Measurements from ENCODE around the gene PRPF31.
"Not testable (repeated sequence)": the region's sequence is repeated elsewhere in the genome, so short reads cannot be mapped to it uniquely, and the experiment has no call there.

The PRPF31 gene

DNA sequence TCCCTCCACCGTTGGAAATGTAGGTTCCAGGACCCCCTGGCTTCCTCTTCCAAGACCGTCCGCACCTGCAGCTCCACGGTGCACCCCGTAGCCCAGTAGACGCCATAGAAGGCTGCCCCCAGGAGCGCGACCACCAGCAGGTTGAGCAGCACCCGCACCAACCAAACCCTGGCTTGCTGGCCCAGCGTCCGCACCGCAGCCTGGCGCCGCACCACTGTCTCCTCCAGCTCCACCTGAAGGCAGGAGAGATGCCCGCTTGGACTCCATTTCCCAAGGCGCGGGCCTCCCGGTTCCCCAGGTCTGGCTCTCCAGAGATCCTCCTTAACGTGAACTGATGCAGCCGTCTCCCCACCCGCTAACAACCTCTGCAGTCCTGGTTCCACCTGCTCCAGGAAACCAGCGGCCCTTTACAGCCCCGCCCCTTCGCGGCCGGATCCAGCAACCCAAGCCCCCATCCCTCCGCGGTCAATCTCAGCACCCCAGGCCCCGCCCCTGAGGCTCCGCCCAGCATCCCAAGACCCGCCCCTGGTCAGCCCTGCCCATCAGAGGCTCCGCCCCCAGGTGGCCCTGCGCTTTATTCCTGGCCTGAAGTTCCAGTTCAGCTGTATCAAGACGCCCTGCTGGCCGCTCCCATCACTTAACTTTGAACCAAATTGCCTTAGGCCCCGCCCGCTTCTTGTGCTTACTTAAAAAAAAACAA is 49.0 kb downstream of the PRPF31 start:
- DNase-seq (ENCODE audit: low spot score), result peak; percentile 67

- DNase-seq (ENCODE audit: low spot score), result no peak
These were observed 49.7 kb downstream of the PRPF31 start for GRCh38 chr19:54165222-54165621.

DNA sequence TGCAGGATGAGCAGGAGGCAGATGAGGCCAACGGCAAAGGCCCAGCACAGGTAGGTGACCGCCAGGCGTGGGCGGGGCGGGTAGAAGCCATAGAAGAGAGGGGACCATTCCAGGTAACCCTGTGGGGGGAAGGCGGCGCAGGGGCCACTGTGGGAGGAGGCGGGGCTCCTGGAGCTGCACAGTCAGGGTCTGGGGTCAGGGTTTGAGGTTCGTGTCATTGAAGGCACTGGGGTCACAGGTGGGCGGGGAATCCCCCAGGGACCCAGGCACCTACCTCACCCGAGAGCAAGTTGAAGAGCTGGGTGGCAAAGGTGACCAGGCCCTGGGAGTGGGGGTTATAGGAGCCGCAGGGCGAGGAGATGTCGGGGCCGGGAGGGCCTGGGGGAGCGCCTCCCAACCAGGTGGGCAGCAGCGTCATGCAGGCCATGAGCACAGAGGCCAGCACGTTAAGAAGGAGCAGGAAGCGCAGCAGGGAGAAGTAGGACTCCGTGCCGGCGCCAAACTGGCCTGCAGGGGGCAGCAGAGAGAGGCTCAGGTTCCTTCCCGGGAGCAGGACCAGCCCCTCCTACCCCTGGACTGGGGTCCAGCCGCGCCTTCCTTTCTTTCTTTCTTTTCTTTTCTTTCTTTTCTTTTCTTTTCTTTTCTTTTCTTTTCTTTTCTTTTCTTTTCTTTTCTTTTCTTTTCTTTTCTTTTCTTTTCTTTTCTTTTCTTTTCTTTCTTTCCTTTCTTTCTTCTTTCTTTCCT is 52.8 kb downstream of the PRPF31 start:
- peak; percentile 87 for DNase-seq (ENCODE audit: low spot score)

GRCh38 chr19:54169149-54169740 is 53.7 kb downstream of the PRPF31 start:
- DNase-seq (ENCODE audit: low spot score), result no peak

- not testable (repeated sequence) for DNase-seq (ENCODE audit: low spot score)
These were observed 56.3 kb downstream of the PRPF31 start for GRCh38 chr19:54171736-54172431.

DNA sequence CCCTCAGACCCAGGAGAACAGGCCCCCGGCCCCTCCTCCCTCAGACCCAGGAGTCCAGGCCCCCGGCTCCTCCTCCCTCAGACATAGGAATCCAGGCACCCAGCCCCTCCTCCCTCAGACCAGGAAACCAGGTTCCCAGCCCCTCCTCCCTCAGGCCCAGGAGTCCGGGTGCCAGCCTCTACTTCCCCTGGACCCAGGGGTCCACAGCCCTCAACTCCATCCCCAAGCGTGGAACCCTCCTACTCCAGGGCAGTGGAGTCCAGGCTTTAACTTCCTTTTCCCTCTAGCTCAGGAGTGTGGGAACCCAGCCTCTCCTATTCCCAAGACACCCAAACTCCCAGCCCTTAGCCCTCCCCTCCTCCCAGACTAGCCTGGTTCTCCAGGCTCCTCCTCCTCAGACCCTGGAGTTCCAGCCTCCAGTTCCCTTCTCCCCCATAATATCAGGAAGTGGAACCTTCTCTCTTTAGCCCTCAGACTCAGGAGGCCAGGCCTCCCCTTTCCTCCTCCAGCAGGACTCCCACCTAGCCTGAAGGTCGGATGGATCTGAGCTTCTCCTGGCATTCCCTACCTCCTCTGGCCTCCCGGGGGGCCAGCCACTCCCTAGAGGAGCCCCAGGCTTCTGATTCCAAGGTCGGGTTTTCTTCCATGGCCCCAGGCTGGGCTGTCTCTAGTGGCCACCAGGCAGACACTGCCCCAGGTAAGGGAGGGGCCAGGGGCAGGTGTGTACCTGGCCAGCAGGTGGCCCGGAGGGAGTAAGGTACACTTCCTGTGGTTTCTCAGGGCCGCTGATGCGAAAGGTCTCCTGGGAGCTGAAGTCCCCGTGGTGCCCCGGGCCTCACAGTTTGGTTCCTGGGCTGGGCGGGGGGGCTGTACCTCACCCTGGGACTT is 57.2 kb downstream of the PRPF31 start, which contains the start of gene TMC4:
TSS of gene TMC4 (minus strand) at position 690 of the 888 bp plus-strand sequence. CDS start at position 647, 43 bp downstream.
- DNase-seq (ENCODE audit: low spot score), result no peak

DNA sequence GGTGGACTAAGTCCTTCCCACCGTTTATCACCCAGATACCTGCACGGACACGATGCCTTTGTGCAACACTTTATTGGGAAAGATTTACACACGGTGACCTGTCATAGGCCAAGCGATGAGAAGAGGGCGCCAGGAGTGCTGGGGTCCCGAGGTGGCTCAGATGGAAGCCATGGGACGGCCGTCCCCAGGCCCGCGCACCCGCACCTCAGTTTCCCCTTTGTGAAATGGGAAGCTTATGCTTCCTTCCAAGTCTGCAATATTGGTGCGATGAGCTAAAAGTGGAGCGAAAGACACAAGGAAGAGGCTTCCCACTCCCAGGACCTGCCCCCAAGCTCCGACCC is 57.8 kb downstream of the PRPF31 start:
- no peak for DNase-seq (ENCODE audit: low spot score)

DNA sequence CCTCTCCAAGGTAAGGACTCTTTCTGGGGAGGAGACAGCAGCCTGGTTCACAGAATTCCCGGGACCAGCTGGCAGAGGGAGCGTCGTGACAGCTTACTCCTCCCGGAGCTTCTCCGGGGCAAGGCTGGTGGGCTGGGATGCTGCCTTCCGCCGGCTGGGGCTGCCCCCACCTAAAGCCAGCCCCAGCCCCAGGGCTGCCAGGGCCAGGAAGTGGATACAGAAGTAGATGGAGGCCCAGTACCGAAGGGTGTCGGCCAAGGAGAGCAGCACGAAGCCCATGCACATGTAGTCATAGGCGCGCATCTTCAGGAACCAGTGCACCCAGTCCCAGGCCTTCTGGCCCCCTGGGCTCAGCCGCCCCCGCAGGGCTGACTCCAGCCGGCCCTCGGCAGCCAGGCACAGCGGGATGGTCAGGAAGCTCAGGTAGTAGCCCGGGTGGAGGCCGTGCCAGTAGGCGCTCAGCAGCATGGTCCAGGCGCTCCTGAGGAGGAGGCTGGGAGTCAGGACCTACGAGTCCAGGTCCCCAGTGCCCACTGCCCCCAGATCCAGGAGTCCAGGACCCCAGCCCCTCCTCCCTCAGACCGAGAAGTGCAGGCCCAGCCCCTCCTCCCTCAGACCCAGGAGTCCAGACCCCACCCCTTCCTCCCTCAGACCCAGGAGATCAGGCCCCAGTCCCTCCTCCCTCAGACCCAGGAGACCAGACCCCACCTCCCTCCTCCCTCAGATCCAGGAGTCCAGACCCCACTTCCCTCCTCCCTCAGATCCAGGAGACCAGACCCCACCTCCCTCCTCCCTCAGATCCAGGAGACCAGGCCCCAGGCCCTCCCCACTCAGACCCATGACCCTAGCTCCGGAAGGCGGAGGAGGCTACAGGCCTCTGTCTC is 58.6 kb downstream of the PRPF31 start:
- DNase-seq (ENCODE audit: low spot score), result no peak

GRCh38 chr19:54178581-54179261 is 63.2 kb downstream of the PRPF31 start:
- DNase-seq (ENCODE audit: low spot score), result no peak

DNA sequence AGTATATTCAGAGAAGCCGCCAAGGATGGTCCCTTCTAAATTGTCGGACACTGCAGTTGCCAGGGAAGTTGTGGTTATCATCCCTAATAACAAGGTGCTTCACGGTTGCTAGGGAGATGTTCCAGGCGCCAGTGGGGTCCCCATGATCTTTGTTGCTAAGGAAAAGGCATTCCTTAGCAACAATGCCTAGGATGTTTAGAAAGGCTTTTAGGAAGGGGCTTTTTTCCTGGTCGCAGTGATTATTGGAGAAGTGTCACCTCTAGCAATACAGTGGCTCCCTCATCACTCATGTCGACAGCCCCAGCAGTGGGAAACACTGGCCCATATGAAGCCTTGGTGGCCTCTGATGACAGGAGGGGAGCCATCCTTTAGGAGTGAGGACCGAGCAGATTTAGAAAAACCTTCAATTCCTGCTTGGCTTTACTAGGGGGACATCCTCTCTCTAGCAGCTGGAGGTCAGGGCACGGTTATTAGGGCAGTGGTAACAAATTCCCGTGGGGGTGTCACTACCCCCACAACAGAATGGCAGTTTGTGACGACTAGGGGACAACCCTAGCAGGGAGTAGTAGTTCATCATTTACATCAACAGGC is 63.8 kb downstream of the PRPF31 start:
- DNase-seq (ENCODE audit: low spot score), result no peak

GRCh38 chr19:54179921-54180461 is 64.4 kb downstream of the PRPF31 start:
- no peak for DNase-seq (ENCODE audit: low spot score)

- DNase-seq (ENCODE audit: low spot score), result no peak
These were observed 65.1 kb downstream of the PRPF31 start for GRCh38 chr19:54180691-54181091.
